NOMO-1 treated with DMSO at 0.1 percent for 48 hours (cell line): ENCODE measurements around the gene ARHGEF4.
A peak's percentile ranks its signal among the peaks of the same experiment; 100 is the strongest.

ENCODE experiments used
- DNase-seq: peaks from one replicate; lab custom pipeline; 2025; ENCODE audit not compliant: unreplicated experiment; lab: John Stamatoyannopoulos, UW

The ARHGEF4 gene

GRCh38 chr2:130819608-130820278, 17.0 kb upstream of the ARHGEF4 start:
- no peak for DNase-seq

- DNase-seq = no peak
Observed at GRCh38 chr2:130820279-130820861, 16.3 kb upstream of the ARHGEF4 start.

DNA sequence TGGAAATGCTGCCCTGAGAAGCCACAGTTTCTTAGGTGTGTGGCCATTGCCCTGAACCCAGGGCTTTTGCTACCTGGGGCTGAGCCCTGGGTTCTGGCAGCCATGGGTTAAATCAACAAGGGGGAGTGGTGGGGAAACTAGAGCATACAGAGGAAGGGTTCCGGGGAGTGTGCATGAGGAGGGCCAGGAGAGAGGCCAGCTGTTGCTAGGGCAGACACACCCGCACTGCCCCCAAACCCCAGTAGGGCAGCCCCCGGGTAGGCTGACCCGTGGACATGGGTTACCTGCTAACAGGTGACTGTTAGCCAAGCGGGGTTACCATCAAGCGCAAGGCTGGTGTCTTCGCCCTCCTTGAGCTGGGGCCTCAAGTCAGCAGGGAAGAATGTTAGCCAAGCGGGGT, 14.8 kb upstream of the ARHGEF4 start:
- DNase-seq = no peak

GRCh38 chr2:130822766-130823165, 13.9 kb upstream of the ARHGEF4 start:
- DNase-seq = no peak

DNA sequence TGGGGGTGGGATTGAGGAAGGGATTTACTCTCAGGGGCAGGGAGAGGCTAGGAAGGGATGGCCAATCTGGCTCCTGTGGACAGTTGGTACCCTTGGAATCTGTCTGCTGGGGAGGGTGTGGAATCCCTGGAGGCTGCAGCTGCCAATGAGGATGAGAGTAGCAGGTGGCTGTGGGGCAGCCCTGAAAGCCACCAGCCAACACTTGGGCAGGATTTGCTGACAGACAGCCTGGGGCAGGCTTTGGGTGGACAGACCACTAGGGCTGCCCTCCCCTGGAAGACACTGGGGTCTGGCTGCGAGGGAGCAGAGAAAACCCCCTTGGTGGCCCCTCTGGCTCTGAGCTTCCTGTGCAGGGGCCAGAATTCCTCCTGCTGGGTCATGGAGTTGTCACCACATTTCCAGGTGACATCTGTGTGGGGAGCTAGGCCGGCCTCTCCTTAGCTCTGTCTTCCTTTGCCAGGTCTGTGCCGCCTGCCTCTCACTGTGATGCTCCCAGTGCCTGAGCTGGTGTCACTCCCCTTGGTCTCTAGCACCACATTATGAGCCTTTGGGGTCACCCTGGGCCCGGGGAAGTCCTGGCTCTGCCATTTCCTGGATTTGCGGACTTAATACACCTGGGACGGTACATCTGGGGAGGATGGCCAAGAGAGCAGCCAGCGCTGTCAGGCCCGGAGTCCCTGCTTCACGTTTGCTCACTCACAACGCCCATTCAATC, 13.4 kb upstream of the ARHGEF4 start:
- DNase-seq = no peak

DNA sequence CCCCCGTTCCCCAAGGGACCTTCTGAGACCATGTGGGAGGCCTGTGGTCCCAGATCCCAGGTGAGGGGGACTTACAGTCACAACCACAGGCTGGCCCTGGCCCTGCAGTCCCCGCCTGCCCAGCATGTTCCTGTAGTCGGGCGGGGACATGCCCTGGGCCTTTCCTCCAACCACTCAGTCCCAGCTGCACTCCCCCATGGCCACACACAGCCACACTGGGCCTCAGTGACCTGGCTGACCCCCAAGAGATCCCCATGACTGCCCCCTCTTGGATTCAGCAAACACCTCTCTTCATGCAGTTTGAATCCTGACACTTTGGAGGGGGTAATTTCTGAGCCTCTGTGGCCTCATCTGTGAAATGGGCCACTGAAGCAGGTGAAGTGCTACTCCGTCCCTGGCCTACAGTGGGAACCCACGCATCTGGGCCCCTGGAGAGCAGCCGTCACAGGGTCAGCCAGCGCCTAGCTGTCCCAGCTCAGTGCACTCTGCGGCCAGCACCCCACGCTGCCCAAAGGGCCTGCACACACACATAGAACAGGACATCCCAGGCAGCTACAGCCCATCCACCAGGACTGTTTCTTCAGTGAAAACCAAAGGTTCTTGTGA, 12.7 kb upstream of the ARHGEF4 start:
- no peak for DNase-seq

DNA sequence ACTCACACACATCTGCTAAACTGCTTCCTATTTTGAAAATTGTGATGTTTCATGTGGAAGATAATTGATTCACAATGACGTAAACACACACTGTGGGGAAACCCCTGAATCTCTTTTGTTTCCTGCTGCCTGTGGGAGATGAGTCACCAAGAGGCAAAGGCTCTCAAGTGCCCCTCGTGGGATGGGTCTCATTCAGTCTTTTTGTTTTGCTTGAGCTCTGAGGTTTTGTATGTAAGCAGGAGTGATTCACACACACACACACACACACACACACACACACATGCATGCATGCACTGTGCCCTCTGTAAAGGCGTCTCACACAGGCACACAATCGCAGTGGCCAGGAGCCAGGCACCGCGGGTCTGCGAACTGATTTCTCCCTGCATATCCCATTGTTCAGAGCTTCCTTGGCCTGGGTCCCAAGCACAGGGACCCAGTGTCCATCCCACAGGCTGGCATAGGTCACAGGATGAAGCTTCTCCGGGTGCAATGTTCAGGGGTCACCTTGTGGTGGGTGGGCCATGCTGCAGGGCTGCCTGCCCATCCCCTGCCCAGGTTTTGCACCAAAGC, 12.1 kb upstream of the ARHGEF4 start:
- peak; percentile 77 for DNase-seq

GRCh38 chr2:130825231-130825965, 11.3 kb upstream of the ARHGEF4 start:
- no peak for DNase-seq

- no peak for DNase-seq
Observed at GRCh38 chr2:130825966-130826253, 10.8 kb upstream of the ARHGEF4 start.

- DNase-seq = no peak
Observed at GRCh38 chr2:130826419-130826818, 10.3 kb upstream of the ARHGEF4 start.

- DNase-seq = no peak
Observed at GRCh38 chr2:130826821-130827501, 9.8 kb upstream of the ARHGEF4 start.

- DNase-seq = no peak
Observed at GRCh38 chr2:130827502-130828251, 9.0 kb upstream of the ARHGEF4 start.

DNA sequence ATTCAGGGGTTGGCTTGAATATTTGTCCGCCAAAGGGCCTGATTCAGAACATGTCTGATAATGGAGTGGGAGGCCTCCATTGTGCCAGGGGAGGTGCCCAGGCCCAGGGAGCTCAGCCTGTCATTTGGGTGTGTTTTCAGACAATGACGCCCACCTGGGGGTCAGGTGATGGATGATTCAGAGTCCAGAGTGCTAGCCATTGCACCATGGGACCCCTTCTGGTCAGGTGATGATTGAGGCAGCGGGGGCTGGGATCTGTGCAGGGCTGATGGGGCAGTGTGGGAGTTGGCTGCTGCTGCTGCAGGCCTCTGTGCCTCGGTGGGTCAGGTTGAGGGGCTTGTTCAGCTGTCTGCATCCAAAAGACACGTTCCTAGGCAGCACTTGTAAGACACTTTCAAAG, 8.3 kb upstream of the ARHGEF4 start:
- DNase-seq = no peak

GRCh38 chr2:130829015-130829414, 7.7 kb upstream of the ARHGEF4 start:
- no peak for DNase-seq

- DNase-seq = no peak
Observed at GRCh38 chr2:130830538-130830937, 6.2 kb upstream of the ARHGEF4 start.

GRCh38 chr2:130831356-130831755, 5.4 kb upstream of the ARHGEF4 start:
- DNase-seq = no peak

GRCh38 chr2:130832296-130832940, 4.3 kb upstream of the ARHGEF4 start:
- no peak for DNase-seq

DNA sequence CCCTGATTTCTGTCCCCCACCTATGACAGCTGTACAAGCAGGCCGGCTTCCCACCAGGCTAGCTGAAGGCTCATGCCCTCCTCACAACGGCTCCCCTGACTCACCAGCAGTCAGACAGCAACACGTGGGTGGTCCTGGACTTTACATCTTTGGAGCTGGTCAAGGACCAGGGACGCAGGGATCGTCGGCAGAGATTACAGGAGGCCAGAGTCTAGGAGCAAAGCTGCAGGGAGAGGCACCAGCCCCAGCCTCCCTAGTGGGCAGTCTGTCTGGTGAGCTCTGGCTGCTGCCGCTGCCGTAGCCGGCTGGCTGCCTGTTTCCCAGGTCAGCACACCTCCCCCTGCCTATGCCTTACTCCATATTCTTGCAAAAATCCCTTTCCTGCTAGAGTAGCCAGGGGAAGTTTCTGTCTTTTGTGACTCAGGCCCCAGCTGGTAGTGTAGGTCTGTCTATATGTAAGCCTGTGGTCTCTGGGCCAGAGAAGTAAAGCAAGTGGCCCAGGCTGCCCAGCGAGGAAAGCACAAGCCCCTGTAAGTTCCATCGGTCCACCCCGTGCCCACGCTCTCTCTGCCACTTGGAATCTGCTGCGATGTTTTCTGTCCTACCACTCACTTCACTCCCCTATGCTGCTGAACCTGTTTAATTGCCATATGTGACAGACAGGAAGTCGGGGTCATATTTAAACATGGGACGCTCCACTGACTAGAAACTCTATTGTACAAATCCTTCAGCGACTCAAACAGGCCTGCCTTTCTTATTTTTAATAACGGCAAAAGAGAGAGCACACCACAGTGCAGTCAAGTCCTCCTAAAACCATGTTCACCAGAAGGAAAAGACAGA, 2.4 kb upstream of the ARHGEF4 start:
- no peak for DNase-seq
